NK-92 (cell line): ENCODE measurements around the gene MBTPS1.

ENCODE experiments used
- DNase-seq: peaks from one replicate; lab custom pipeline; 2025; ENCODE audit not compliant: unreplicated experiment; lab: John Stamatoyannopoulos, UW

Gene MBTPS1

DNA sequence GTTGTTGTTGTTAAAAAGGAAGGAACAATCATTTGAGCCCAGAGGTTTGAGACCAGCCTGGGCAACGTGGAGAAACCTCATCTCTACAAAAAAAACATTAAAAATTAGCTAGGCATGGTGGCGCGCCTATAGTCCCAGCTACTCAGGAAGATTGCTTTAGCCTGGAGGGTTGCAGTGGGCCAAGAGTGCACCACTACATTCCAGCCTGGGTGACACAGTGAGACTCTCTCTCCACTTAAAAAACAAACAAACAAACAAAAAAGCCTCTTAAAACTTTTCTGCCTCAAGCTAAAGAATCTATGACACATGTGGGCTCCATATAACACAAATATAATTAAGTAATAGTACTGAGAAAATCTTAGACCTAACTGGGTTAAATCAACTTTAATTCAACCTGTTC lies 12.5 kb downstream of the MBTPS1 start:
- no peak for DNase-seq

DNA sequence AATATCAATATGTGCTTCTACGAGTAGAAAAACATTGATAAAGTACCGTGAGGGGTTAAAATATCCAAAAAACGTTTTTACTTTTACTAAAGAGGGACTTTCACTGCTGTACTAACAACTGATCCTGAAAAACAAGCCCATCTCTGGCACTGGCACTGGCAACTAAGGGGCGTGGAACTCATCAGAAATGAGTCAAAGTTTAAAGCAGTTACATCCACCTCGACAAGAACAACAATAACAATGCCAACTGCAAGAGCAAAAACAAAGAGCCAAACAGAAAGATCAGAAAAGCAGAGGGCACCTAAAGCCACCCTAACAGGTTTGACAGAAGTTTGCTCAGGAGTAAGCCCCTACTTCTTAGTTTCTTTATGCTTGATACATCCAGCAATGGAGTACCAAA lies 13.1 kb downstream of the MBTPS1 start:
- no peak for DNase-seq

- DNase-seq, result no peak
These were observed 17.8 kb downstream of the MBTPS1 start for GRCh38 chr16:84098939-84099338.

DNA sequence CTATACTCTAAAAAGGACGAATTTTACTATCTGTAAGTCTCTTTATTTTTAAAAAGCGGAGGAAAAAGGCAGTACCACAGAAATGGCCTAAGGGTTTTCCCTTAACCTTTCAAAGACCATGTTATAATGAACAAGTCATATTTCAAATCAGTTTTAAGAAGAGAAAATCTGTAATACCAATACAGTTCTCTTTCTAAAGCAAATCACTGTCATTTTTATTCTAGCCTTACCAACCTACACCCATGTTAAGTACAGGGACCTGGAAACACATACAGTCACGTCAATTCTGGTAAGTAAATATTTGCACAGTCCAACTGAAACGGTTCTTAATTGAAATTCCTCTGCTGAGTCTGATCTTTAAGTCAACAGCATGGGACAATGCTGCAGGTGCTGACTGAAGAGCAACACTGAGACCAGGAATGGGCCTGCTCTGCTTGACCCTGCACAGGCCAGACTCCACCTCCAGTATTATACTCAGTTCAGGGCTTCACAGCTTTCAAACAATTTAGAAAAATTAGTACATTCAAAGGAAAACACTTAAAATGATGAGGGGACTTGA lies 20.2 kb downstream of the MBTPS1 start:
- DNase-seq, result no peak

DNA sequence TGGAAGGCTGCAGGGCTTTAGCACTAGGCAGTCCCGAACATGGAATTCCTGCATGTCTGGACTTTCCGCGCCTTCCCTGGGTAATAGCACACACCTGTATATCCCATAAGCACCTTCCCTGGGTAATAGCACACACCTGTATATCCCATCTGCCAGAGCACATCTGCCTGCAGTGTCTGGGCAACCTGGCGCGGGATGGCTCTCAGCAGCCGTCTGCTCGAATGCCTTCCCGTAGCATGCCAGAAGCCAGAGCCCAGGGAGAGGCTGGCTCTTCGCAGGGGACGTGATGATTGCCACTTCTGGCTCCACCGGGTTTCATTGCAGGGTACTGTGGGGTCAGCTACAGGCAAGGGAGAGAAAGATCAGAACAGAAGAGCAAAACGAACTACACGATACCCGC lies 21.3 kb downstream of the MBTPS1 start:
- no peak for DNase-seq

DNA sequence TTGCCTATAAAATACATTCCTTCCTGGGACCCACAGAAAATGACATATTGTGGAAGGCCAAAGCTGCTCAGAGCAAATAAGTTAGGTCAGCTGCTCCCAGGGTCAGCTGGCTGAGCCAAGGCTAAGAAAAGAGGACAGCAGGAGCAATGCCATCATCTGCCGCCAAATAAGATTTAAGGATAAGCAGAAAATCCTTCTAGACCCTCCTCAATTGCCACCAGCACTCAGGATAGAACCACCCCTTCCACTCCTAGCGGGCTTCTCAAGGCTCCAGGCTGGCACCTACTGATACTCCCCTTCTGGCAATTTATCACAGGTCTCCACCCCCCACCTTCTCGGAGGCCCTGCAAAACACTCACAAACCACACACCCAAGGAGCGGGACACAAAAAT lies 22.9 kb downstream of the MBTPS1 start:
- DNase-seq, result no peak

- DNase-seq, result no peak
These were observed 23.4 kb downstream of the MBTPS1 start for GRCh38 chr16:84093120-84093878.

DNA sequence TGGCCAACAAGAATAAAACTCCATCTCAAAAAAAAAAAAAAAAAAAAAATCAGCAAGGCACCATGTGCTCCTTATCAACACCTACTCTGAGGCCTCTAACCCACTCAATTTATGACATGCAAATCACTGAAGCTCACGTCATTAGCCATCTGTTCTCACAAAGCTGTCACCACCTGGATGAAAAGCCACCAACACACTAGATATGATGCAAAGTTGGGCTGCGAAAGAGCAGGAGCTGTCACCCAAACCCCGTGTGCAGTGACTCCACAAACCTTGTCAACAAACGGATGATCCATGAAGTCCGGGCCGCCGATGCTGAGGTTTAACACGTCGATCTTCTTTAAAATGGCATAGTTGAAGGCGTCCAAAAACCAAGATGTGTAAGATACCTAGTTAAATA lies 25.3 kb downstream of the MBTPS1 start:
- no peak for DNase-seq

GRCh38 chr16:84090211-84090610 lies 26.5 kb downstream of the MBTPS1 start:
- DNase-seq, result no peak

- no peak for DNase-seq
These were observed 27.9 kb downstream of the MBTPS1 start for GRCh38 chr16:84088695-84089395.

DNA sequence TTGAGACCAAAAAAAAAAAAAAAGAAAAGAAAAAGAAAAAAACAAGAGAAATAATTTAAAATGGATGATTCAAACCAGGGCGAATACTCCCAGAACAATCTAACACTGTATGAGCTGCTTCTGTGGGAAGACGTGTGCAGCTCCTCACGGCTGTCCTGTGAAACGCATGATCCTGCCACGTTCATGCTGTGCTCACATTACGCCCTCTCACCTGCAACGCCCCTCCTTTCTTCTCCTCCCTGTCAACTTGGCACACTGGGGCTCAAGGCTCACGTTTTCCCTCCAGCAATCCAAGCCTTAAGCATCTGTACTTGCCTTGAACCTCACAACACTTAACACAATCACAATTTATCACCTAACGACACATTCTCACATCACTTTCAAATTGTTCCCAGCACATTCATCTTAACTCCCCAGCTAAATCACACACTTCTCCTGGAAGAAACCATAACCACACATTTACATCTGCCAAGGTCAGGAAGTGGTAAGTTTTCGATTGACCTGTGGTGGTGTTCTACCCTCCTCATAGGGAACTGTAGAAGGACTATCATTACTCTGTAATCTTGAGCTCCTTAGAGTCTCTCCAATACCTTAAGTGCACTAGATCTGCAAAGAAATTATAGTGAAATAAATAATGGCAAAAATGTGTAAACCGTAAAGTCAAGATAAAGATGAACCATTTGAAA lies 29.1 kb downstream of the MBTPS1 start:
- no peak for DNase-seq

DNA sequence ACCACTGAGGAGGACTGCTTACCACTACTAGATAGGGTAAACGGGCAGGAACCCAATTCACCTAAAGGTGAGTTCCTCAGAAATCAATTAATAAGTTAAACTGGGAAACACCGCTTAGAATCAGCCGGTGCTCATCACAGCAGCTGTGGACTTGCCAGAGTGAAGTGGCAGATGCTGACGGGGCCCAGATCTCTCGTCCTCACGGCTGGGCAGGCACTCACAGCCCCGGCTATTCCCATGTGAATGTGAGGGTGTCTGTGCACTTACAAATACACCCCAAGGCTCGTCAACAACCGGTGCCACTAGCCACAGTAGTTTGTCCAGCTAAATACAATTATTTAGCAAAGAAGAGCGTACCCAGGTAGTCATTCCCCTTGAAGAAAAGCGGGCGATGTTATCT lies 29.7 kb downstream of the MBTPS1 start:
- DNase-seq, result no peak

DNA sequence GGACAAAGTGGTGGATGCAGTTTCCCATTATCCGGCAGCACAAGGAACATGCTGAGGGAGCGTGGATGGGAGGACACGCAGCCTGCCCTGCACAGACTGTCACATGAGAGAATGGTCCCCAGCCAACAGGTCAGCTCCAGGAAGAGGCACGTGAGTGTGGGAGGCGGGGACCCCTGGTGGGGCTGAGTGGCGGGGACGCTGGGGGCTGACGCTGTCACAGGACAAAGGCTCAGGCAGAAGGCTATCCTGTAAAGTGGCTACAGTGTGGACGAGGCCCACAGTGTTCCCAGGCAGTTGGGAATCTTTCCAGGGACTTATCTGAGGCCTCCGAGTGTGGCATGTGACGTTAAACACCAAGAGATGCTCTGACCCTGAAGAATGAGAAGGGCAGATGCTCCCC lies 30.4 kb downstream of the MBTPS1 start:
- no peak for DNase-seq

- DNase-seq, result no peak
These were observed 31.0 kb downstream of the MBTPS1 start for GRCh38 chr16:84085773-84086172.

- DNase-seq, result no peak
These were observed 31.5 kb downstream of the MBTPS1 start for GRCh38 chr16:84085271-84085667.

- no peak for DNase-seq
These were observed 32.0 kb downstream of the MBTPS1 start for GRCh38 chr16:84084570-84085270.

DNA sequence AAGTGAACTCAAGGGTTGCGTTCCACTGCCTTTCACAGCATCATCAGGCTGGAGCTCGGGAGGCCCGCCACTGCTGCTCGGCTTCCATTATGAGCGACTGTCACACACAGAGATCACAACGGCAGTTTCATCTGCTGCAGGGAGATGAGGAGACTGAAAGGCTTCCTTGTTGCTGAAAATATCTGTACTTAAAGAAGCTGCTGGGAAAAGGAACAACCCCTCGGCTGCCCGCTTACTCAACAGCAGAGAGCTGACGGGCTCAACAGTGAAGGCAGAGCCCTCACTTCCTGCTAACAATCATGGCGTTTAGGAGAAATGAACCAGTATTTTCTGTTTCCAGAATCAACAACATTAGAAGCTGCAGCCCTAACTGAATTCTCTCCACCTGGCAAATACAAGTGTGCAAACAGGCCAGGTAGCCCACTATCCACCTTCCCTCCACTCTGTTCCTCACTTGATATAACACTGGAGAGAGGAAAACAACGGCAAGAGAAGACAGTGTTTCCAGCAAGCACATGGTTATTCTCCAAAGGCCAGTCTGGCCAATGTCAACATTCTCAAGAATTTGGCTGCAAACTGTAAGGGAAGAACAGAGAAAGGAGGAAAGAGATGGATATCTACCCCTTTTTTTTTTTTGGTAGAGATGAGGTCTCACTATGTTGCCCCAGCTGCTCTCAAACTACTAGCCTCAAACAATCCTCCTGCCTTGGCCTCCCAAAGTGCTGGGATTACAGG lies 33.7 kb downstream of the MBTPS1 start:
- DNase-seq, result no peak

DNA sequence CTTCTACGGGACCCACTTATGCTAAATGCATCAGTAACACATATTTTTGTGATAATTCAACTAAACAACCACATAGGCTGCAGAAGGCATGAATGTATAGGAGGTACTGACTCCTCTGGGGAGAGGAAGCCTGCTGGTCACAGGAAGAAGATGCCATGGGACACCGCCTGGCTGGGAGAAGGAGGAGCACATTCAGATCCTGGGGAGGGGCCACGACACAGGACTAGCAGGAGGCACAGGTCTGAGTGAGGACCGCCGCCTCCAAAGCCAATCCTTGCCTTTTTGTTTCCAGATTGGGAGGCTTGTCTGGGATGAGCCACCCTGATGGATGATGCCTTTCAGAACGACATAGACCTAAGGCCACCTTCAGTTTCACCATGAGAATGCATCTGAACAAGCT lies 34.6 kb downstream of the MBTPS1 start:
- DNase-seq, result no peak

DNA sequence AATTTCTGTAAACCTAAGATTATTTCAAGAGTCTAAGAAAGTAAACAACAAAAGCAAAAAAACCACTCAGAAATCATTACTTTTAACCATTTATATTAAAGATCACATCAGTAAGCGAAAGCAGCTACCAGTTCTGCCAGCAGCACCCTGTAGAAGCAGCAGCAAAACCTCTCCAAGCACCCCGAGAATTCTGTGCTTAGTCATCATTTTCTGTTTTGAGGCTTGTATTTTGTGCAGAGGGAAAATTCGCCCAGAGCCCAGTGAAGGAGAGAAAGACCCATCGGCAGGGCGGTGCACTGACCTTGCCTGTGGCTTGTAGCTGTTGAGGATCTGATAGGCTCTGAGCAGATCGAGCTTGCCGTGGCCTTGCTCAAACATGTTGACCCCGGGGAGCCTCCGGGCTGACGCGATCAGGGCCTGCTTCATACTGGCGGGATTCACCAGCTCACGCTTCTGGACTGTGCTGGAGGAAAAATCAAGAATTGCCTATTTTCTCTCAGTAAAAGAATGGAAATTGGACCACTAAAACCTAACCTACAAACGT lies 35.2 kb downstream of the MBTPS1 start:
- DNase-seq, result no peak

GRCh38 chr16:84080813-84081212 lies 35.9 kb downstream of the MBTPS1 start:
- no peak for DNase-seq
